Uterus (tissue), 2 donors: ENCODE measurements around the gene HINT3.

ENCODE experiments used
- CTCF ChIP-seq, 4 experiments: fragments of 200-600 bp in 2 of 4; fragments of 450-650 bp in 2 of 4; sonication (generic) in 2 of 4; IDR thresholded peaks; one replicate each; pipeline ENCODE4 v1.5.1; 2016 to 2019; ENCODE audit warnings: antibody characterized with exemption in 4 of 4, mild to moderate bottlenecking in 2 of 4, moderate library complexity in 1 of 4
- POLR2A ChIP-seq, 2 donors: fragments of 450-650 bp; IDR thresholded peaks; one replicate each; pipeline ENCODE4 v1.6.1; 2016; ENCODE audit warnings: antibody characterized with exemption in 2 of 2, mild to moderate bottlenecking in 1 of 2, moderate library complexity in 1 of 2

GRCh38 chr6:125970760-125971159 lies 14.2 kb downstream of the HINT3 start:
- TF ChIP-seq CTCF (IDR thresholded peaks at IDR 0.05) = no peak
- no peak for TF ChIP-seq POLR2A (IDR thresholded peaks at IDR 0.05)
